HCT116 (cell line): ENCODE measurements around the gene RASGRP2. TPM values are rescaled to one million over a fixed set of nuclear protein-coding genes. Genes with fewer than 3 reads are reported as not detected.

Experiments used
- ATAC-seq: fragments of 200-7000 bp; cut with Tn5 transposase; 2 replicates; pipeline ENCODE4 v1.9.1; 2020; ENCODE audit warnings: mild to moderate bottlenecking, moderate library complexity
- BruUV-seq: library from RNA; stranded (reverse); fragments of 400-500 nt; replicated peaks from 2 replicates; lab custom pipeline; 2021; lab: Mats Ljungman, UMichigan
- CTCF ChIA-PET: fragments of 300-600 bp; sonication (Branson Sonifier 250); formaldehyde crosslinking; loops from one replicate; lab custom pipeline; 2021; ENCODE audit warnings: antibody characterized with exemption; lab: Charles Lee
- POLR2A ChIA-PET: fragments of 300-600, 350-600 bp; sonication (Branson Sonifier 250); formaldehyde crosslinking; loops from one replicate; lab custom pipeline; 2021; ENCODE audit warnings: antibody characterized with exemption; lab: Charles Lee
- RAD21 ChIA-PET, 2 experiments: fragments of 300-600 bp; sonication (Branson Sonifier 250); formaldehyde crosslinking; loops; one replicate each; lab custom pipeline; 2023; ENCODE audit warnings: low total read pairs in 2 of 2; ENCODE audit not compliant: uncharacterized antibody in 2 of 2, unreplicated experiment in 2 of 2, low non-redundant PET in 1 of 2; lab: Charles Lee
- DNase-seq: peaks from one replicate; pipeline ENCODE4 v3.0.0-alpha.2; 2010; ENCODE audit warnings: low read depth, low spot score
- H2AFZ ChIP-seq: fragments of 200-600 bp; shearing (Covaris generic), sonication (generic); 2 replicates; pipeline ENCODE4 v1.6.1; 2017; ENCODE audit warnings: low read depth, mixed run types, mixed read lengths, antibody characterized with exemption, low read length; ENCODE audit not compliant: poor library complexity, severe bottlenecking
- H3K27ac ChIP-seq: 2 replicates; pipeline ENCODE4 v1.5.1; 2012; ENCODE audit warnings: low read depth, low read length
- H3K27me3 ChIP-seq: fragments of 200-600 bp; sonication (generic); 2 replicates; pipeline ENCODE4 v1.6.1; 2016; ENCODE audit warnings: mixed run types, low read length, mixed read lengths; ENCODE audit not compliant: insufficient read depth
- H3K36me3 ChIP-seq, 2 experiments: fragments of 200-500 bp in 1 of 2; fragments of 200-600 bp in 1 of 2; sonication (Bioruptor generic) in 1 of 2; sonication (generic) in 1 of 2; 2 replicates each; pipeline versions ENCODE4 v1.5.1 to v1.6.1; 2014 to 2016; ENCODE audit warnings: low read length in 2 of 2, inconsistent platforms in 1 of 2, mixed read lengths in 1 of 2, mixed run types in 1 of 2; ENCODE audit not compliant: insufficient read depth in 2 of 2, control insufficient read depth in 1 of 2
- H3K4me1 ChIP-seq, 2 experiments: fragments of 200-600 bp in 1 of 2; sonication (generic) in 1 of 2; 2 replicates each; pipeline versions ENCODE4 v1.5.1 to v1.6.1; 2012 to 2017; ENCODE audit warnings: low read length in 2 of 2, inconsistent platforms in 1 of 2, mild to moderate bottlenecking in 1 of 2, mixed read lengths in 1 of 2, mixed run types in 1 of 2, moderate library complexity in 1 of 2; ENCODE audit not compliant: insufficient read depth in 2 of 2, control insufficient read depth in 1 of 2
- H3K4me2 ChIP-seq: fragments of 200-600 bp; sonication (generic); 2 replicates; pipeline ENCODE4 v1.6.1; 2017; ENCODE audit warnings: mixed run types, low read length, mixed read lengths
- H3K4me3 ChIP-seq, 2 experiments: fragments of 200-600 bp in 1 of 2; sonication (generic) in 1 of 2; replicated peaks in 1 of 2; 2 replicates each; pipeline ENCODE4 v1.5.1; 2011 to 2016; ENCODE audit warnings: low read length in 2 of 2, control low read depth in 1 of 2, low read depth in 1 of 2, mild to moderate bottlenecking in 1 of 2, mixed read lengths in 1 of 2, mixed run types in 1 of 2
- H3K79me2 ChIP-seq: fragments of 200-600 bp; sonication (generic); 2 replicates; pipeline ENCODE4 v1.6.1; 2017; ENCODE audit warnings: mild to moderate bottlenecking, mixed run types, low read length, moderate library complexity, mixed read lengths; ENCODE audit not compliant: insufficient read depth
- H3K9ac ChIP-seq: fragments of 200-600 bp; sonication (generic); 2 replicates; pipeline ENCODE4 v1.6.1; 2016; ENCODE audit warnings: low read length, mixed read lengths
- H3K9me2 ChIP-seq: fragments of 200-600 bp; sonication (generic), shearing (Covaris generic); 2 replicates; pipeline ENCODE4 v1.6.1; 2017; ENCODE audit warnings: mixed run types, mild to moderate bottlenecking, moderate library complexity; ENCODE audit not compliant: insufficient read depth
- H3K9me3 ChIP-seq, 2 experiments: fragments of 200-500 bp in 1 of 2; fragments of 200-600 bp in 1 of 2; sonication (Bioruptor generic) in 1 of 2; sonication (generic) in 1 of 2; 2 replicates each; pipeline ENCODE4 v1.6.1; 2014 to 2017; ENCODE audit warnings: low read length in 2 of 2, mixed read lengths in 2 of 2, inconsistent platforms in 1 of 2, low read depth in 1 of 2, mild to moderate bottlenecking in 1 of 2, mixed run types in 1 of 2, moderate library complexity in 1 of 2; ENCODE audit not compliant: control insufficient read depth in 1 of 2, insufficient read depth in 1 of 2
- H4K20me1 ChIP-seq: fragments of 200-600 bp; sonication (generic), shearing (Covaris generic); 2 replicates; pipeline ENCODE4 v1.6.1; 2017; ENCODE audit warnings: mixed run types, mild to moderate bottlenecking, moderate library complexity; ENCODE audit not compliant: insufficient read depth
- CBX3 ChIP-seq: IDR thresholded peaks from 2 replicates; pipeline ENCODE4 v1.6.1; 2012; ENCODE audit warnings: low read depth
- CTCF ChIP-seq, 3 experiments: fragments of 200-600 bp in 1 of 3; sonication (generic) in 1 of 3; IDR thresholded peaks in 2 of 3; conservative IDR thresholded peaks in 1 of 3; 2 replicates each; pipeline ENCODE4 v1.5.1; 2012 to 2017; ENCODE audit warnings: low read depth in 2 of 3, low read length in 2 of 3, antibody characterized with exemption in 1 of 3, borderline replicate concordance in 1 of 3, control low read depth in 1 of 3, mild to moderate bottlenecking in 1 of 3, mixed read lengths in 1 of 3, mixed run types in 1 of 3, moderate library complexity in 1 of 3; ENCODE audit not compliant: insufficient read depth in 1 of 3
- EZH2 ChIP-seq: fragments of 200-600 bp; sonication (generic); IDR thresholded peaks from 2 replicates; pipeline ENCODE4 v1.6.1; 2017; ENCODE audit warnings: antibody characterized with exemption, mixed run types
- EZH2phosphoT487 ChIP-seq: fragments of 200-600 bp; IDR thresholded peaks from 2 replicates; pipeline ENCODE4 v1.6.1; 2018; ENCODE audit warnings: antibody characterized with exemption, borderline replicate concordance
- JUND ChIP-seq: IDR thresholded peaks from 2 replicates; pipeline ENCODE4 v1.6.1; 2012
- MAX ChIP-seq: IDR thresholded peaks from 2 replicates; pipeline ENCODE4 v1.6.1; 2012
- POLR2A ChIP-seq: IDR thresholded peaks from 2 replicates; pipeline ENCODE4 v1.7.0; 2011; ENCODE audit warnings: borderline replicate concordance; ENCODE audit not compliant: insufficient read depth, insufficient read length; ENCODE audit errors: extremely low read depth
- POLR2AphosphoS5 ChIP-seq: IDR thresholded peaks from 2 replicates; pipeline ENCODE4 v1.6.1; 2011; ENCODE audit warnings: mild to moderate bottlenecking, low read depth, low read length, moderate library complexity
- RAD21 ChIP-seq: IDR thresholded peaks from 2 replicates; pipeline ENCODE4 v1.6.1; 2012; ENCODE audit warnings: low read depth, mild to moderate bottlenecking
- SIN3A ChIP-seq: IDR thresholded peaks from 2 replicates; pipeline ENCODE4 v1.6.1; 2012; ENCODE audit warnings: low read depth
- SP1 ChIP-seq: IDR thresholded peaks from 2 replicates; pipeline ENCODE4 v1.6.1; 2012; ENCODE audit warnings: low read depth
- SRF ChIP-seq: IDR thresholded peaks from 2 replicates; pipeline ENCODE4 v1.6.1; 2012; ENCODE audit warnings: low read depth
- ZBTB33 ChIP-seq: IDR thresholded peaks from 2 replicates; pipeline ENCODE4 v1.6.1; 2011; ENCODE audit warnings: mild to moderate bottlenecking, low read length, moderate library complexity; ENCODE audit not compliant: insufficient replicate concordance; ENCODE audit errors: extremely low read depth
- ZFX ChIP-seq: fragments of 450-650 bp; IDR thresholded peaks from 2 replicates; pipeline ENCODE4 v1.6.1; 2017
- ZNF274 ChIP-seq: fragments of 200-500 bp; sonication (Bioruptor generic); IDR thresholded peaks from 2 replicates; pipeline ENCODE4 v1.6.1; 2014; ENCODE audit warnings: mild to moderate bottlenecking, low read depth, low read length, inconsistent platforms
- intact Hi-C: fragments of 100-400 bp; cut with micrococcal nuclease; formaldehyde crosslinking; loops from 2 replicates; pipeline ENCODE4 v1.10.0; 2022
- total RNA-seq: library from RNA; stranded (reverse); gene quantifications from one replicate; pipeline ENCODE4 v1.2.1, GENCODE V29; 2021; ENCODE audit not compliant: unreplicated experiment

Gene RASGRP2
- total RNA-seq, 1 experiment from 2014 or later: 12.8 TPM

- H3K27me3 ChIP-seq: peaks cover 11% of the 10 kb centered on the region; the same call in 1 of the 2 replicates
- no peaks in the 10 kb centered on the region for H3K9me2 ChIP-seq
- H3K4me1 ChIP-seq: peaks cover 0 to 9% of the 10 kb centered on the region in 2 experiments; a peak in 1 of 4 replicates
- H3K9me3 ChIP-seq: no peaks in the 10 kb centered on the region
- no peak overlapping the region for H3K4me2 ChIP-seq
- no peaks in the 10 kb centered on the region for H3K79me2 ChIP-seq
- H3K9ac ChIP-seq: no peak overlapping the region
- no peak overlapping the region for H2AFZ ChIP-seq
- DNase-seq (no peak), ATAC-seq (no peak)
- TF ChIP-seq SRF: no peak
- no peak for TF ChIP-seq SP1
- no peak for TF ChIP-seq CTCF (IDR thresholded peaks at IDR 0.05 in 2 of 3, conservative IDR thresholded peaks at IDR 0.05 in 1 of 3; ENCODE audit: borderline replicate concordance in 1 of 3, insufficient read depth in 1 of 3, low read depth in 2 of 3, low read length in 2 of 3)
- TF ChIP-seq ZNF274: no peak
- TF ChIP-seq ZFX: no peak
- no peak for TF ChIP-seq SIN3A
- TF ChIP-seq MAX: no peak
- TF ChIP-seq CBX3: no peak
- TF ChIP-seq EZH2: no peak
- TF ChIP-seq RAD21: no peak
- TF ChIP-seq JUND: no peak
- no peak for TF ChIP-seq EZH2phosphoT487
- TF ChIP-seq ZBTB33: no peak
- TF ChIP-seq POLR2AphosphoS5: no peak
- TF ChIP-seq POLR2A: no peak
- H3K27ac ChIP-seq: no peak overlapping the region
- ChIA-PET RAD21 (no interaction called here), CTCF (interaction anchor here (2.0 kb wide), 1 partner anchor 28 kb away, joined by 11 read pairs; no protein-coding TSS in a partner anchor), POLR2A (interaction anchor here (1.6 kb wide), 1 partner anchor 28 kb away, joined by 4 read pairs; no protein-coding TSS in a partner anchor)
- no TSS peak for BruUV-seq
- no peaks in the 10 kb centered on the region for H4K20me1 ChIP-seq
- H3K4me3 ChIP-seq: no peak overlapping the region
- intact Hi-C loops: loop anchor here (10.0 kb wide), 1 partner anchor 1212 kb away; the partner anchor contains the start of gene LGALS12
- no peaks in the 10 kb centered on the region for H3K36me3 ChIP-seq
These were observed 27.3 kb downstream of the RASGRP2 start for GRCh38 chr11:64716473-64717267.
